ENCODE data around the gene UBE3C.

UBE3C gene

DNA sequence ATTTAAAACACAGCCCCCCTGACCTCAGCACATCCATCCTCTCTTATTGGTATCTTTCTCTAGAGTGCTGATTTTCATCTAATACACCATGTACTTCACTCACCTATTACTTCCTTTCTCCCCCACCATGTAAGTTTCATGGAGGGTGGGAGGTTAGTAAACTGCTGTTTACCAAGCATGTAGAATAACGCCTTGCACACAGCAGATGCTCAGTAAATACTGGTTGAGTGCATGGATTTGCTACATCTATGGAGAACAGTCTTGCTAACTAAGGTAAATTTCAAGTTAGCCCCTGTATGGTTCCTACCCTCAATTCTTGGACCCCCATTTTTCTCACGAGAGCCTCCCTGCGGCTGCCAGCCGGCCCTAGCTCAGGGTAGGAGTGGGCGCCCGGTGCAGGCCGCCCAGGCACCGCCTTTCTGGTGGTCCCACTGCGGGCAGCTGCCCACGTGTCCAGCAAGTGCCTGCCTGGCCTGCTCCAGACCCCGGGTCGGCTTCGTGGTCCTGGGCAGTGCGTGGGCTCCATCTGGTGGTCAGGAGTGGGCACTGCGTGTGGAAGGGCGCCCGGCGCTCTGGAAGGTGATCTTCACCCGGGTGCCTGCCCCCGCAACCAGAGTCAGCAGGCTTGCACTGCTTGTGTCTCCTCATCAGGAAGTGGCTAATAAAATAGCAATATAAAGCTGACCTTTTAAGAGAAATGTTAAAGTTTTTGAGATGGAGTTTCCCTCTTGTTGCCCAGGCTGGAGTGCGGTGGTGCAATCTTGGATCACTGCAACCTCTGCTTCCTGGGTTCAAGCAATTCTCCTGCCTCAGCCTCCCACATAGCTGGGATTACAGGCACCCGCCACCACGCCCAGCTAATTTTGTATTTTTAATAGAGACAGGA, 134.7 kb downstream of the UBE3C start:
- TF ChIP-seq TAF1 (IDR thresholded peaks at IDR 0.05; ENCODE audit: borderline replicate concordance, insufficient read depth, low read length) = no peak
- no peak for TF ChIP-seq REST (IDR thresholded peaks at IDR 0.05; ENCODE audit: insufficient read depth in 1 of 2, low read depth in 2 of 2, low read length in 2 of 2)
- no peak for TF ChIP-seq SIN3A (IDR thresholded peaks at IDR 0.05; ENCODE audit: borderline replicate concordance, insufficient read depth, low read length)
- no peak for TF ChIP-seq POLR2AphosphoS5 (IDR thresholded peaks at IDR 0.05; ENCODE audit: low read depth, low read length)
- peak; percentile 83 for TF ChIP-seq FOXP2 (optimal IDR thresholded peaks at IDR 0.05; ENCODE audit: borderline replicate concordance, extremely low read depth, extremely low read length, insufficient read depth)

- TF ChIP-seq FOXP2 (optimal IDR thresholded peaks at IDR 0.05; ENCODE audit: borderline replicate concordance, extremely low read depth, extremely low read length, insufficient read depth) (no peak), REST (IDR thresholded peaks at IDR 0.05; ENCODE audit: insufficient read depth in 1 of 2, low read depth in 2 of 2, low read length in 2 of 2) (no peak), POLR2AphosphoS5 (IDR thresholded peaks at IDR 0.05; ENCODE audit: low read depth, low read length) (no peak)
Measured at GRCh38 chr7:157274991-157275427, 136.3 kb downstream of the UBE3C start.

GRCh38 chr7:157276091-157276561, 137.4 kb downstream of the UBE3C start:
- TF ChIP-seq TAF1 (IDR thresholded peaks at IDR 0.05; ENCODE audit: borderline replicate concordance, insufficient read depth, low read length) (no peak), SIN3A (IDR thresholded peaks at IDR 0.05; ENCODE audit: borderline replicate concordance, insufficient read depth, low read length) (no peak), POLR2AphosphoS5 (IDR thresholded peaks at IDR 0.05; ENCODE audit: low read depth, low read length) (no peak), FOXP2 (optimal IDR thresholded peaks at IDR 0.05; ENCODE audit: borderline replicate concordance, extremely low read depth, extremely low read length, insufficient read depth) (no peak), REST (IDR thresholded peaks at IDR 0.05; ENCODE audit: insufficient read depth in 1 of 2, low read depth in 2 of 2, low read length in 2 of 2) (no peak)

DNA sequence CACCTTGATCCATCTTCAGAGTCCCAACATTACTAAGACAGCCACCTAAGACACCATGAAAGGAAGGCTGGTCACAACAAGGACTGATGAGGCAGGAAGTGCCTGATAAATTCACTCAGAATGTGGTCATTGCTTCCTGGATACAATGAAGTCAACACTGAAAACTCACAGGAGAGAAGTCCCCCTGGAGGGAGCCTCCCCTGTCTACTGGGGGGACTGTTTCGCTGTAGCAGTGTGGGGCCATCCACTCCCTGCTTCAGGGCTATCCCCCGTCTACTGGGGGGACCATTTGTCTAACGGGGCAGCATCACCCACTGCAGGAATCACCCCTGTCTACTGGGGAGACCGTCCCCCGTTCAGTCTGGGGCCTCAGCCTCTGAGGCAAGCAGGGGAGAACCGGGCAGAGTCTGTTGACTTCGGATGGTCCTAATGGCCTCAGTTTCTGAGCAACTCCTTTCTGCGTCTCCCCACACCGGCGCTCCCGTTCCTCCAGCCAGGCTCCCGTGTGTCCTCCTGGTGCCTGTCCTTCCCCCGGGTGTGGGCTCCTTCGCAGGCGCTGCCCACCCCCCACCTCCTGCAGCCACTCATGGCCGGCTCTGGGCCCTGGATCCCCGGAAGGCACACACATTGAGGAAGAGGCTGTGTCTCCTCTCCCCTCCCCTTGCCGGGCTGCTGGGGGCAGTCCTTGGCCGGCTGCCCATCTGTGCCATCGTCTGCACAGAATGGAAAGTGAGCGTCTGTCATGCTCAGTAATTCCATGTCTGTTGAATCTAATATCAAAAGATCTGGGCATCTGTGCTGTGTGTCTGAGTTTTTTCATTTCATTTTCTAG, 138.2 kb downstream of the UBE3C start:
- TF ChIP-seq POLR2AphosphoS5 (IDR thresholded peaks at IDR 0.05; ENCODE audit: low read depth, low read length) (no peak), FOXP2 (optimal IDR thresholded peaks at IDR 0.05; ENCODE audit: borderline replicate concordance, extremely low read depth, extremely low read length, insufficient read depth) (no peak), SIN3A (IDR thresholded peaks at IDR 0.05; ENCODE audit: borderline replicate concordance, insufficient read depth, low read length) (no peak)

GRCh38 chr7:157278167-157278790, 139.6 kb downstream of the UBE3C start:
- TF ChIP-seq FOXP2 (optimal IDR thresholded peaks at IDR 0.05; ENCODE audit: borderline replicate concordance, extremely low read depth, extremely low read length, insufficient read depth) (no peak), TAF1 (IDR thresholded peaks at IDR 0.05; ENCODE audit: borderline replicate concordance, insufficient read depth, low read length) (no peak), POLR2AphosphoS5 (IDR thresholded peaks at IDR 0.05; ENCODE audit: low read depth, low read length) (no peak)
